Psoas muscle (tissue), 8 donors: ENCODE results near the gene IRF1. TPM values are rescaled to one million over a fixed set of nuclear protein-coding genes. Genes with fewer than 3 reads are reported as not detected.
A peak's percentile ranks its signal among the peaks of the same experiment; 100 is the strongest.

Experiments
- ATAC-seq, 4 donors: fragments of 200-7000 bp; cut with Tn5 transposase; one replicate each; pipeline ENCODE4 v1.9.1; 2020; ENCODE audit warnings: moderate library complexity in 3 of 4, mild to moderate bottlenecking in 2 of 4
- DNase-seq, 2 donors: peaks; one replicate each; pipeline ENCODE4 v3.0.0-alpha.2; 2020
- H3K27ac ChIP-seq: fragments of 200-600 bp; one replicate; pipeline ENCODE4 v1.8.0; 2022
- H3K27me3 ChIP-seq, 3 donors: fragments of 200-600 bp in 1 of 3; one replicate each; pipeline versions ENCODE4 v1.6.1 to v1.8.0; 2013 to 2022; ENCODE audit warnings: low read length in 2 of 3, mild to moderate bottlenecking in 2 of 3, moderate library complexity in 1 of 3; ENCODE audit not compliant: insufficient read depth in 3 of 3
- H3K36me3 ChIP-seq, 2 donors: fragments of 200-600 bp in 1 of 2; one replicate each; pipeline versions ENCODE4 v1.6.1 to v1.8.0; 2013 to 2022; ENCODE audit warnings: low read depth in 1 of 2, mild to moderate bottlenecking in 1 of 2, moderate library complexity in 1 of 2; ENCODE audit not compliant: insufficient read depth in 1 of 2
- H3K4me1 ChIP-seq: fragments of 200-600 bp; one replicate; pipeline ENCODE4 v1.8.0; 2022
- H3K4me3 ChIP-seq: fragments of 200-600 bp; one replicate; pipeline ENCODE4 v1.8.0; 2022; ENCODE audit warnings: mild to moderate bottlenecking
- H3K9me3 ChIP-seq: fragments of 200-600 bp; one replicate; pipeline ENCODE4 v1.8.0; 2022
- WGBS, 3 donors: extraction: QIAGEN DNeasy Blood & Tissue Kit; methylation state at CpG; one replicate each; pipeline versions ENCODE4 v1.1.6 to v1.1.7; 2013; 5-methylcytosine and 5-hydroxymethylcytosine counted together
- intact Hi-C, 2 donors: fragments of 100-400 bp; cut with DNase I; formaldehyde crosslinking; loops; one replicate each; pipeline versions ENCODE4 v1.11.0 to v1.14.2; 2022
- polyA plus RNA-seq, 3 donors: library from polyadenylated mRNA; stranded (reverse); fragments of 200-250 nt; gene quantifications; one replicate each; pipeline ENCODE4 v1.2.3, GENCODE V29; 2013
- total RNA-seq, 4 donors: library from RNA; stranded (reverse); fragmentation: NEBNext Ultra II Directional in 2 of 4; extraction: Animal tissue kit (Norgen Biotek cat#: 25700) in 2 of 4; gene quantifications; one replicate each; pipeline versions ENCODE4 v1.2.1 to v1.2.4, GENCODE V29; 2021 to 2023
- TF ChIP-seq, protein P1 (sequence below): fragments of 200-600 bp; IDR thresholded peaks from one replicate; pipeline ENCODE4 v1.8.0; 2022; ENCODE audit warnings: antibody characterized with exemption
- donor health status: healthy with polysubstance abuse.
- donor health status: DM: no; HTN: no; CAD: no; lungs with moderate emphysema.
- donor health status: Bipolar disorder and iron deficiency.
- donor health status: healthy.
- donor health status: DM: yes; HTN: yes; CAD: no.
- donor health status: DM: no; HTN: no; CAD: no.
- donor health status: DM: no; HTN: no; CAD: no.
- donor health status: DM: yes; HTN: yes; CAD: no.

Gene IRF1
- total and polyA plus RNA-seq, 7 donors, result 4.7 to 18.8 (median 11.8) TPM

DNA sequence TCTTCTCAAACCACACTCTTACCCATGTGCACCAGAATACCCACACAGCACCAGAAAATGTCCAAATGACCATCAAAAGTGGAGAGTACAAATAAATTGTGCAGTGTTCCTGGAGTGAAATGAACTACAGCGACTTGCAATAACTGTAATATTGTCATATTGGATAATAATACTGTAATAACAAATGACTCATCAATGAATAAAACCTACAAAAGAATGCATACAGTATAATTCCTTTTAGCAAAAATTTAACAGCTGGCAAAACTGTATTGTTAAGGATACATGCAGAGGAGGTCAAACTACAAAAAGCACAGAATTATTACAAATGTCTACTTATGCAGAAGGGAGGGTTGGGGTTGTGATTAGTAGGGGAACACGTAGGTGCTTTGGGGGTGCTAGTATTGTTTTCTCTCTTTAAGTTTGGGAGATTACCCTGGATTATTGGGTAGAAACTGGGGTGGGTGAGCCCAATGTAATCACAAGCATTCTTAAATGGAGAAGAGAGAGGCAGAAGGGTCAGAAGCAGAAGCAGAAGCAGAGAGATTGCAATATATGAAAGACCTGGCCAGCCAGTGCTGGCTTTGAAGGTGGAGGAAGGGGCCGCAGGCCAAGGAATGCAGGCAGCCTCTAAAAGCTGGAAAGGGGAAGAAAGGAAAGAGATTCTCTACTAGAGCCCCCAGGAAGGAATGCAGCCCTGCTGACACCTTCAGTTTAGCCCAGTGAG is 21.8 kb downstream of the IRF1 start:
- Histone ChIP-seq H3K27ac (no peak overlapping the region), H3K27me3 (no peaks in the 10 kb centered on the region), H3K36me3 (peaks cover 0 to 6% of the 10 kb centered on the region in 2 donors), H3K4me1 (peaks cover 14% of the 10 kb centered on the region), H3K9me3 (no peaks in the 10 kb centered on the region), H3K4me3 (no peak overlapping the region)
- WGBS, 3 donors, result 92 to 93% (median 93%) methylated on average over 3 of the region's 3 CpGs
- intact Hi-C loops, result no loop called here
- ATAC-seq (no peak), DNase-seq (no peak)
- TF ChIP-seq, protein P1, sequence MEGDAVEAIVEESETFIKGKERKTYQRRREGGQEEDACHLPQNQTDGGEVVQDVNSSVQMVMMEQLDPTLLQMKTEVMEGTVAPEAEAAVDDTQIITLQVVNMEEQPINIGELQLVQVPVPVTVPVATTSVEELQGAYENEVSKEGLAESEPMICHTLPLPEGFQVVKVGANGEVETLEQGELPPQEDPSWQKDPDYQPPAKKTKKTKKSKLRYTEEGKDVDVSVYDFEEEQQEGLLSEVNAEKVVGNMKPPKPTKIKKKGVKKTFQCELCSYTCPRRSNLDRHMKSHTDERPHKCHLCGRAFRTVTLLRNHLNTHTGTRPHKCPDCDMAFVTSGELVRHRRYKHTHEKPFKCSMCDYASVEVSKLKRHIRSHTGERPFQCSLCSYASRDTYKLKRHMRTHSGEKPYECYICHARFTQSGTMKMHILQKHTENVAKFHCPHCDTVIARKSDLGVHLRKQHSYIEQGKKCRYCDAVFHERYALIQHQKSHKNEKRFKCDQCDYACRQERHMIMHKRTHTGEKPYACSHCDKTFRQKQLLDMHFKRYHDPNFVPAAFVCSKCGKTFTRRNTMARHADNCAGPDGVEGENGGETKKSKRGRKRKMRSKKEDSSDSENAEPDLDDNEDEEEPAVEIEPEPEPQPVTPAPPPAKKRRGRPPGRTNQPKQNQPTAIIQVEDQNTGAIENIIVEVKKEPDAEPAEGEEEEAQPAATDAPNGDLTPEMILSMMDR, result no peak

DNA sequence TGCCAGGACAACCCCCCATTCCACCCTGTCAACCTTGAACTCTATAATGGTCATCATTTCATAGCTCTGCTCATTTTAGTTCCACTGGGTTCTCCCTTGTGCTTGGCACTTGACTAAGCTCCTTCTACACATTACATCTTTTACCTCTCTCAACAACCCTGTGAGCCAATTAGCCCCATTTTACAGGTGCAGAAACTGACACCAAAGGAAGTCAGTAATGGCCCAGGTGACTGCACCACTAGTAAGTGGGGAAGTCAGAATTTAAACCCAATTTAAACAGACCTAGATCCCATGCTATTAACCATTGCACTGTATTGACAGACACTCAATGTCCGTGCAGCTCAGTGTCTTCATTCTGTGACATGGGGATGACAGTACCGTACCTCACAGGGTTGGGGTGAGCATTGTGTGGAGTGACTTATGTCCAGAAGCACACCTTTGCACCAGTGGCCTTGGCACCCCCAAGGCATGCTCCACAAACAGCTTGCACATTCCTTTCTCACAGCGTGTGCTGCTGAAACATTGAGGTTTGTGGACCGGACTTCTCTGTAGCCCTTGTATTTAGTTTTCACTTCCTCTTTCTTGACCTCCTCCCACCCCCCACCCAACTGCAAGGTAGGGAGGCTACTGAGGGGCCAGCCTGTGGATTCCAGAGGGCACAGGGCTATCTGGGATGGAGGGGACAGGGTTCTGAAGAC is 23.1 kb downstream of the IRF1 start:
- H3K4me3 ChIP-seq, result no peak overlapping the region
- ATAC-seq (no peak), DNase-seq (no peak)
- H3K9me3 ChIP-seq, result no peaks in the 10 kb centered on the region
- H3K27ac ChIP-seq, result no peak overlapping the region
- intact Hi-C loops, result no loop called here
- peaks cover 0 to 6% of the 10 kb centered on the region in 2 donors for H3K36me3 ChIP-seq
- peaks cover 17% of the 10 kb centered on the region for H3K4me1 ChIP-seq
- H3K27me3 ChIP-seq, result no peaks in the 10 kb centered on the region
- TF ChIP-seq, protein P1, result no peak
- 86 to 91% (median 87%) methylated on average over 4 of the region's 4 CpGs for WGBS, 3 donors

DNA sequence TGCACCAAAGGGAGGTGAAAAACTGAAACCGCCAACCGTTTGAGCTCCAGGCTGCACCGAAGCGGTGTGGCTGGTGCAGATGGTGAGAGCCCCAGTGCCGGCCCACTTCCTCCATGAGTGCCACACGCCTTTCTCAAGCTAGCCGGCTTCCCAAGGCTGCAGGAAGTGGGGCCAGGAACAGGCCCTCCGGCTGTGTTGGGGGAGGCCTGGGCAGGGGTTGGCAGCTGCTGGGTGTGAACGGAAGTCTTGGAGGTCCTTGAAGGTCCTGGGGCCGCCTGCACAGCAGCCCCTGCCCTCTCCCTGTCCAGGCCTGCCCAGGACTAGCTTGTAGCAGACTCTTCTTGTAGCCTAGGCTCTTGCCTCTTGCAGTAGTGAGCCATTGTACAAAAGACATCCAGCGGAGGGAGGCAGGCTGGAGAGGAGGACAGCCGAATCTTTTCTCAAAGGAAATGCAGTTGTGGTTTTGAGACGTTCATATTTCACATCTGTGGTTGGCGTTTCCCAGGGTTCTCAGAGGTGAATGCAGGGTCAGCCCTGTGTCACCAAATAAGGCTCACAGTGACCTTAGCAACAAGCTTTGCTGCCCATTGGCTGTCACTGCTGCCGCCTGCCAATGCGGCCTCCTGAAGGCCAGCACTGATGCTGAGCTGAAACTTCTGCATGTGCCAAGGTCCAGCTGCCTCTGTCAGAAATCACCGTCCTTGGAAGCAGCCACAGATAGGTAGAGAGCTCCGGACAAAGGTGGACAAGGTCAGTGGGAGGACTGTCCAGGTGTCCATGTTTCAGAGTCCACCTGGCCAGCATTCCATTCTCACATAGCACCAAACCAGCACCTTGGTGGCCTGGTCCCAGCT is 23.9 kb downstream of the IRF1 start:
- H3K36me3 ChIP-seq, result peaks cover 0 to 6% of the 10 kb centered on the region in 2 donors
- TF ChIP-seq, protein P1, result no peak
- H3K4me3 ChIP-seq, result no peak overlapping the region
- peak overlapping the region; percentile 27 for H3K27ac ChIP-seq
- ATAC-seq (peak in 3 of 4 donors; percentile 31 to 63 (median 49)), DNase-seq (peak in 1 of 2 donors; percentile 37)
- H3K4me1 ChIP-seq, result peaks cover 17% of the 10 kb centered on the region
- intact Hi-C loops, result no loop called here
- H3K9me3 ChIP-seq, result no peaks in the 10 kb centered on the region
- H3K27me3 ChIP-seq, result no peaks in the 10 kb centered on the region
- WGBS, 3 donors, result 51 to 63% (median 59%) methylated on average over 18 of the region's 18 CpGs

DNA sequence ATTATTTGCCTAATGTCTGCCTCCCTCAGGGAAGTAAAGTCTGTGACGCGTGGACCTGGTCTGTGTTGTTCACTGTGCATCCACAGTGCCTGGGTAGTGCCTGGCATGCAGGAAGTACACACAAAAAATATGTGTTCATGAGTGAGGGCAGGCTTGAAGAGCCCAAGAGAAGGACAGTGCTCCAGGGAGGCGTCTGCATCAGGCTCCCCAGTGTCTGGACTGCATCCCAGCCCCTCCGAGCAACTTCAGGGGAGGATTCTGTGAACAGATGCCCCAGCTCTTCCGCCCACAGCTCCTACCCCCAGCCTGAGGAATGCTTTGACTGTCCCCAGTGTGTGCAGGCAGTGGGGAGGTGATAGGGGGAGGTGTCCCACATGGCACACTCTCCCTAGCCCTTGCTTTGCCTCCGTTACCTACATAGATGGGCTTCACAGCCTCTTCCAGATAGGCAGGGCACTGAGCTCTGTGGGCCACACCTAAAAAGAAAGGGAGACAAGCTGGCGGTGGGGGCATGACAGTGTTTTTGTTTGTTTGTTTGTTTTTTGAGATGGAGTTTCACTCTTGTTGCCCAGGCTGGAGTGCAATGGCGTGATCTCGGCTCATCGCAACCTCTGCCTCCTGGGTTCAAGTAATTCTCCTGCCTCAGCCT is 25.4 kb downstream of the IRF1 start:
- WGBS, 3 donors, result 81 to 89% (median 83%) methylated on average over 10 of the region's 10 CpGs
- DNase-seq (no peak), ATAC-seq (no peak)
- H3K9me3 ChIP-seq, result no peaks in the 10 kb centered on the region
- no peaks in the 10 kb centered on the region for H3K27me3 ChIP-seq
- H3K4me1 ChIP-seq, result peaks cover 20% of the 10 kb centered on the region
- intact Hi-C loops, result no loop called here
- H3K4me3 ChIP-seq, result no peak overlapping the region
- peak overlapping the region; percentile 23 for H3K27ac ChIP-seq
- H3K36me3 ChIP-seq, result peaks cover 0 to 3% of the 10 kb centered on the region in 2 donors
- TF ChIP-seq, protein P1, result no peak
